Ovary (tissue), 9 donors: ENCODE results near the gene CD40. TPM values are rescaled to one million over a fixed set of nuclear protein-coding genes. Genes with fewer than 3 reads are reported as not detected.

Experiments used
- DNase-seq, 5 donors: peaks; one replicate each; pipeline ENCODE4 v3.0.0-alpha.2; 2019 to 2020
- H3K27ac ChIP-seq, 2 donors: fragments of 200-600 bp; one replicate each; pipeline versions ENCODE4 v1.5.1 to v1.8.0; 2019 to 2022
- H3K27me3 ChIP-seq: fragments of 200-600 bp; one replicate; pipeline ENCODE4 v1.8.0; 2022
- H3K36me3 ChIP-seq: fragments of 200-600 bp; sonication (generic); one replicate; pipeline ENCODE4 v1.5.1; 2019
- H3K4me1 ChIP-seq: one replicate; pipeline ENCODE4 v1.8.1; 2013; ENCODE audit warnings: mild to moderate bottlenecking, moderate library complexity; ENCODE audit not compliant: insufficient read depth
- H3K4me3 ChIP-seq: fragments of 200-600 bp; sonication (generic); one replicate; pipeline ENCODE4 v1.5.1; 2017
- H3K9me3 ChIP-seq, 2 donors: fragments of 200-600 bp in 1 of 2; sonication (generic) in 1 of 2; one replicate each; pipeline versions ENCODE4 v1.5.1 to v1.8.1; 2013 to 2019; ENCODE audit warnings: mild to moderate bottlenecking in 1 of 2, moderate library complexity in 1 of 2
- EP300 ChIP-seq: sonication (generic); formaldehyde crosslinking; IDR thresholded peaks from one replicate; pipeline ENCODE4 v1.6.1; 2017; ENCODE audit warnings: antibody characterized with exemption
- POLR2A ChIP-seq: fragments of 450-650 bp; IDR thresholded peaks from one replicate; pipeline ENCODE4 v1.6.1; 2017; ENCODE audit warnings: antibody characterized with exemption, mild to moderate bottlenecking, moderate library complexity
- WGBS, 3 donors: extraction: QIAGEN DNeasy Blood & Tissue Kit in 1 of 3; methylation state at CpG; one replicate each; pipeline versions ENCODE4 v1.1.5 to v1.1.7; 2013 to 2017; 5-methylcytosine and 5-hydroxymethylcytosine counted together
- intact Hi-C, 4 donors: fragments of 100-400 bp; cut with DNase I; formaldehyde crosslinking; loops; one replicate each; pipeline versions ENCODE4 v1.11.0 to v1.15.1; 2022 to 2023
- polyA plus RNA-seq, 2 donors: library from polyadenylated mRNA; stranded (reverse); fragments of 200-250 nt in 1 of 2; fragments of 350-450 nt in 1 of 2; fragmentation: Illumina TruSeq in 1 of 2; extraction: RNeasy Lipid Tissue Mini Kit (QIAGEN cat#74804) in 1 of 2; gene quantifications; one replicate each; pipeline ENCODE4 v1.2.3, GENCODE V29; 2013 to 2014
- total RNA-seq, 7 donors: library from RNA; depleted of rRNA in 2 of 7; stranded (reverse); fragments of >200 nt in 2 of 7; fragmentation: NEBNext Ultra II Directional in 3 of 7; extraction: Animal tissue kit (Norgen Biotek cat#: 25700) in 3 of 7; gene quantifications; one replicate each; pipeline versions ENCODE4 v1.1.0 to v1.2.4, GENCODE V29; 2016 to 2023
- TF ChIP-seq, protein P1 (sequence below), 3 donors: fragments of 450-650 bp in 2 of 3; fragments of 200-600 bp in 1 of 3; IDR thresholded peaks; one replicate each; pipeline versions ENCODE4 v1.5.1 to v1.8.0; 2016 to 2022; ENCODE audit warnings: antibody characterized with exemption in 3 of 3, mild to moderate bottlenecking in 1 of 3
- donor health status: DM: no; HTN: no; CAD: no; lungs with moderate emphysema.
- donor health status: DM: no; HTN: no; CAD: no.
- donor health status: Bipolar disorder and iron deficiency.
- donor health status: DM: yes; HTN: yes; CAD: no.
- donor health status: DM: no; HTN: no; CAD: no.
- donor health status: DM: yes; HTN: yes; CAD: no.

Gene CD40
- total and polyA plus RNA-seq, 9 donors, result 14.4 to 35.7 (median 21.6) TPM

DNA sequence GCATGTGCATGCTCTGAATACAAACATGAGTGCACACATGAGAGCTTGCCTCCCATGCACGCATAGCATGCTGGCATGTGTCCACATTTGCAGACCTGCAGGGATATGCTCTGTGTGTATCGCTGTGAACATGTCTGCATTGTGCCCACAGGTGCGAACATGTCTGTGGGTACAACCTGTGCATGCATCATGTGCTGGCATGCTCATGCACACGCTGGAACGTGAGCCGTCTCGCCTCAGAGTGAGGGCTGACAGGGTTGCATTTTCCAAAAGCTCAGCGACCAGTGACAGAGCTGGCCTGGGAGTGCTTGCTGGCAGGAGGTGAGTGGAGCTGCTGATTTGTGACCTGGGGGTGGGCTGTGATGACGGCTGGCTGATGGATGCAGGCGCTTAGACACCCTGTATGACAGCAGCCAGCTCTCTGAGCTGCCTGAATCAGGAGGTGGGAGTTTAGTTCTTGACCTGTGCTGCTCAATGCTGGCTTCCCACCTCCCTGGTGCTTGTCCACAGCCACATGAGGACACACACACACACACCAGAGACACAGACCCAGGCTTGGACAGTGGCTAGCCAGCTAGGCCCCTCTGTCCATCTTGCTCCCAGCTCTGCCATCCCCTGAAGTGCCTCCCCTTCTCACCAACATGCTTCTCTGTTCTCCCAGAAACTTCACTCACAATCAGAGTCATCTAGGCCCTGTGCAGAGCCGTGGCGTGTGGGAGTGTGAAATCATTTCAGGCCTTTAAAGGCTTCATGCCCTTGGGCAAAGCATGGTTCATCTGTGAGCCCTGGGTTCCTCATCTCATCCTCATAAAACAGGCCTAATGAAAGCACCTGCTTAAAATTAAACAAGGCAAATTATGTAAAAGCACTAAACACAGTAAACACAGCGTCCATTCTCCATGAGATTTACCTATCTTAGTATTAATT, 51.4 kb downstream of the CD40 start:
- Histone ChIP-seq H3K4me3 (no peak overlapping the region), H3K9me3 (no peaks in the 10 kb centered on the region), H3K27ac (no peak overlapping the region), H3K36me3 (no peaks in the 10 kb centered on the region), H3K4me1 (no peaks in the 10 kb centered on the region), H3K27me3 (no peaks in the 10 kb centered on the region)
- intact Hi-C loops, result loop anchor here in 1 of 4 donors (10.0 kb wide), 1 partner anchor 145 kb away; the partner anchor contains the start of gene SLC12A5
- 43 to 53% (median 47%) methylated on average over 13 of the region's 13 CpGs for WGBS, 3 donors
- TF ChIP-seq EP300 (no peak), POLR2A (no peak)
- DNase-seq, result no peak

DNA sequence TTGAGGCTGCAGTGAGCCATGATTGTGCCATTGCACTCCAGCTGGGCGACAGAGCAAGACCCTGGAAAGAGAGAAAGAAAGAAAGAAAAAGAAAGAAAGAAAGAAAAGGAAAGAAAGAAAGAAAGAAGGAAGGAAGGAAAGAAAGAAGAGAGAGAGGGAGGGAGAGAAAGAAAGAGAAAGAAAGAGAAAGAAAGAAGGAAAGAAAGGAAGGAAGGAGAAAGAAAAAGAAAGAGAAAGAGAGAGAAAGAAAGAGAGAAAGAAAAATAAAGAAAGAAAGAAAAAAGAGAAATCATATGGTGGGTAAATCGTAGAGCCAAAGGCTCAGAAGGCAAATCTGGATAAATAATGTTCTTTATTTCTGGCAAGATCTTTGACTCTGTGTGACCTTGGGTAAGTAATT, 53.4 kb downstream of the CD40 start:
- no peaks in the 10 kb centered on the region for H3K36me3 ChIP-seq
- no peak for DNase-seq
- H3K27ac ChIP-seq, result no peak overlapping the region
- H3K4me3 ChIP-seq, result no peak overlapping the region
- no peaks in the 10 kb centered on the region for H3K9me3 ChIP-seq
- H3K27me3 ChIP-seq, result no peaks in the 10 kb centered on the region
- WGBS, 3 donors, result 60 to 68% (median 65%) methylated on average over 2 of the region's 2 CpGs
- peaks cover 2% of the 10 kb centered on the region for H3K4me1 ChIP-seq
- intact Hi-C loops, result loop anchor here in 1 of 4 donors (10.0 kb wide), 1 partner anchor 147 kb away; the partner anchor contains the start of gene SLC12A5
- TF ChIP-seq, protein P1, sequence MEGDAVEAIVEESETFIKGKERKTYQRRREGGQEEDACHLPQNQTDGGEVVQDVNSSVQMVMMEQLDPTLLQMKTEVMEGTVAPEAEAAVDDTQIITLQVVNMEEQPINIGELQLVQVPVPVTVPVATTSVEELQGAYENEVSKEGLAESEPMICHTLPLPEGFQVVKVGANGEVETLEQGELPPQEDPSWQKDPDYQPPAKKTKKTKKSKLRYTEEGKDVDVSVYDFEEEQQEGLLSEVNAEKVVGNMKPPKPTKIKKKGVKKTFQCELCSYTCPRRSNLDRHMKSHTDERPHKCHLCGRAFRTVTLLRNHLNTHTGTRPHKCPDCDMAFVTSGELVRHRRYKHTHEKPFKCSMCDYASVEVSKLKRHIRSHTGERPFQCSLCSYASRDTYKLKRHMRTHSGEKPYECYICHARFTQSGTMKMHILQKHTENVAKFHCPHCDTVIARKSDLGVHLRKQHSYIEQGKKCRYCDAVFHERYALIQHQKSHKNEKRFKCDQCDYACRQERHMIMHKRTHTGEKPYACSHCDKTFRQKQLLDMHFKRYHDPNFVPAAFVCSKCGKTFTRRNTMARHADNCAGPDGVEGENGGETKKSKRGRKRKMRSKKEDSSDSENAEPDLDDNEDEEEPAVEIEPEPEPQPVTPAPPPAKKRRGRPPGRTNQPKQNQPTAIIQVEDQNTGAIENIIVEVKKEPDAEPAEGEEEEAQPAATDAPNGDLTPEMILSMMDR (IDR thresholded peaks at IDR 0.05), result no peak
- TF ChIP-seq POLR2A, result no peak

DNA sequence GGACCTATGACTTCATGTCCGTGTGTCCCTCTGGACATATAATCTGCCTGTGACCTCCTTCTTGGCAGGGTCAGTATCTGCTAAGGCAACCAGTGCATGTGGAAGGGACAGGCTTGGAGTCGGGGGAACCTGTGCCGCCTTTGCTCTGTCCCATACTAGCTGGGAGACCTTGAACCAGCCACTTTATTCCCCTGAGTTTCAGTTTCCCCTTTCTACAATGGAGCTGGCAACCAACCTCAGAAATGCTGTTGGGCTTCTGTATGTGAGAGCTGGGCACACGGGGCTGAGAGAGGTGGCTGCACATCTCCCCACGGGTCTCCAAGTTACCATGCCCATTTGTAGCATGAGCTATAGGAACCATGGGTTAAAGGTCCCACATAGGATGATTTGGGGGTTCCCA, 53.8 kb downstream of the CD40 start:
- DNase-seq, result no peak
- Histone ChIP-seq H3K27ac (no peak overlapping the region), H3K9me3 (no peaks in the 10 kb centered on the region), H3K4me3 (no peak overlapping the region), H3K36me3 (no peaks in the 10 kb centered on the region), H3K4me1 (peaks cover 2% of the 10 kb centered on the region), H3K27me3 (no peaks in the 10 kb centered on the region)
- WGBS, 3 donors, result 50 to 56% (median 56%) methylated on average over 5 of the region's 5 CpGs
- TF ChIP-seq EP300 (no peak), POLR2A (no peak)
- TF ChIP-seq, protein P1 (IDR thresholded peaks at IDR 0.05), result no peak
- intact Hi-C loops, result loop anchor here in 1 of 4 donors (10.0 kb wide), 1 partner anchor 147 kb away; the partner anchor contains the start of gene SLC12A5

DNA sequence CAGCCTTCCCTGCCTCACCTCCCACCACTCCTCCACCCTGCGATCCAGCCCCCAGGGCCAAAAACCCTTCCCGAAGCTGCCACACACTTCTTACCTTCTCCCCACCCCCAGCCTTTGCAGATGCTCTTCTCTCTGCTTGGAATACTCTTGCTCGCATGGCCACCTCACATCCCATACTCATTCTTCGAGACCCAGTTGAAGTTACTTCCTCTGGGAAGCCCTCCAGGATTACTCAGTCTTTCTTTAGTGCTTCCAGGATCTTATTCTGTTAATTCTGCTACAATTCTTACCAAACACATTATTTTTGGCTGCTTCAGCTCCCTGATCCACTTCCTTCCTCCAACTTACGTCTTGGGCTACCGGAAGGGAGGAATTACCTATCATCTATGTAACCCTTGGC, 54.3 kb downstream of the CD40 start:
- intact Hi-C loops, result loop anchor here in 1 of 4 donors (10.0 kb wide), 1 partner anchor 148 kb away; the partner anchor contains the start of gene SLC12A5
- no peak overlapping the region for H3K4me3 ChIP-seq
- no peak for DNase-seq
- H3K36me3 ChIP-seq, result no peaks in the 10 kb centered on the region
- TF ChIP-seq, protein P1 (IDR thresholded peaks at IDR 0.05), result no peak
- TF ChIP-seq EP300 (no peak), POLR2A (no peak)
- no peaks in the 10 kb centered on the region for H3K9me3 ChIP-seq
- H3K27ac ChIP-seq, result no peak overlapping the region
- H3K4me1 ChIP-seq, result peaks cover 2% of the 10 kb centered on the region
- no peaks in the 10 kb centered on the region for H3K27me3 ChIP-seq
- WGBS, 3 donors, result 46 to 56% (median 46%) methylated on average over 6 of the region's 6 CpGs
